ENCODE results near the gene LRRN1.
A peak's percentile ranks its signal among the peaks of the same experiment; 100 is the strongest.

LRRN1 gene

DNA sequence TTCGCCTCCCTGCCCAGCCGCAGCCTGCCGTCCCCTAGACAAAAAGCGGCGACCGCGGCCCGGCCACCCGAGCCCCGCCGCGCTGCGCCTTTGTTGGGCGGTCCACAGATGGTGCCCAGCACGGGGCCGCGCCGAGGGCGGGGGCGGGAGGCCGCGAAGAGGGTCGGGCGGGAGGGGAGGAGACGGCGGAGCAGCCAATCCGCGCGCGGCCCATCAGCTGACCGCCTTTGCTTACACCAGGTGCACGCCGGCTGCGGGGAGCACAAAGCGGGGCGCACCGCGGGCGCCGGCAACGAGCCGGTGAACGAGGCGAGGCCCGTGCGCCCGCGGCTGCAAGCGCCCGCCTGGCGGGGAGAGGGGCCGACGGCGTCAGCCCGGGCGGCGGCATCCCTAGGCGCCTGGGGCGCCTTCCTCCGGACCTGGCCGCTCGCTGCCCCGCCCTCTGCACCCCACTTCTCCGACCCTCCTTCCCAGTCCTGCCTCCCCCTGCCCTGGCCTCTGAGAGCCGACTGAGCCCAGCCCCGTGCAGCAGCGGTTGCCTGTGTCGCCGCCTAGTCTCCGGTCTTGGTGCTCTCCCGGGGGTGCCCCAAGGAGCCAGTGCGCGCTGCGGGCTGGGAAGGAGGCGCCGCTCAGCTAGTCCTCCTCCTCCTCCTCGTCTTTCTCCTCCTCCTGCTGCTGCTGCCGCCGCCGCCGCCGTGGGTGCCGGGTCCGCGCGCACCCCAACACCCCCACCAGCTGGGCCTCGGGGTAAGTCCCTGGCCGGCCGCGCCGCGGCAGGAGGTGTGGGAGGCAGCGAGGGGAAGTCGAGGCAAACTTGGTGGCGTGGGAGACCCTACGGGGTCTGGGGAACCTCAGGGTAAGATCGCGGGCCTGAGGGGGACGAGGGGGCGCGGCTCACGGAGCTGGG lies at the start of gene LRRN1:
Gene LRRN1, plus strand, starts transcription at position 259 of the 907 bp plus-strand sequence. CDS start 45,211 bp downstream, outside the sequence.
- in situ Hi-C loops (cut with MboI; ENCODE audit: low pct_unique_long_range_greater_than_20kb, low sequenced_read_pairs), result no loop called here
- peak; percentile 7 for DNase-seq

DNA sequence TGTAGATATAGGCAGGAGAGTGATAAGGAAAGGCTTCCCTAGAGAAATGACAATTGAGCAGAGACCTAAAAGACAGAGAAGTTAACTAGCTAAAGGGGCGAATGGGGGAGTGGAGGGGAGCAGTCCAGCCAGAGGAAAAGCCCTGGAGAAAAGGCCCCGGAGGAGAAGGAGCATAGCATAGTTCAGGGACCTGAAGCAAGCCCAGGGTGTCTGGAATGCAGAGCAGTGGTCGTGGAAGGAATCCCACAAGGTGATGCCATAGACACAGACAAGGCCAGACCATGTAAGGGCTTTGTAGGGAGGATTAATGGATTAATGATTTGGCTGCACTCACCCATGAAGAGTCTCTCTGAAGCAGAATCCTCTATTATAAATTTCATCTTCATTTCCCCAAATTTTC lies 45.8 kb upstream of the LRRN1 start:
- DNase-seq, result no peak
- in situ Hi-C loops (cut with MboI; ENCODE audit: low pct_unique_long_range_greater_than_20kb, low sequenced_read_pairs), result no loop called here

DNA sequence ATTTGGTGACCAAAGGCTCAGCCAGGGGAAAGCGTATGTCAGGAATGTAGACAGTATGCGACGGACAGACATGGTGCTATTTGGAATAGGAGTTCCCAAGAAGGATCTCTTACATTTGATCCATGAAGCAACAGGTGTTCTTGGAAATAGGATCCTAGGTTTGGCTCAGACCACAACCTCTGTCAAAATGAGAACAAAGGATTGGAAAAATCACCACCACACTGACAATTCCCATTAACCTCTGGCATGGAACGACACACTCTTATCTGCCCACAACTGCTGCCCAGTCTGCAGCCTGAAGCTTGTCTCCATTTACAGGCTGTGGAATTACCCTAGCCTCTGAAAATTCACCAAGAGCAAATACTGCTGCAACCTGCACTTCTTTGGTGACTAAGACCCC lies 33.6 kb upstream of the LRRN1 start:
- in situ Hi-C loops (cut with MboI; ENCODE audit: low pct_unique_long_range_greater_than_20kb, low sequenced_read_pairs), result no loop called here
- DNase-seq, result no peak

DNA sequence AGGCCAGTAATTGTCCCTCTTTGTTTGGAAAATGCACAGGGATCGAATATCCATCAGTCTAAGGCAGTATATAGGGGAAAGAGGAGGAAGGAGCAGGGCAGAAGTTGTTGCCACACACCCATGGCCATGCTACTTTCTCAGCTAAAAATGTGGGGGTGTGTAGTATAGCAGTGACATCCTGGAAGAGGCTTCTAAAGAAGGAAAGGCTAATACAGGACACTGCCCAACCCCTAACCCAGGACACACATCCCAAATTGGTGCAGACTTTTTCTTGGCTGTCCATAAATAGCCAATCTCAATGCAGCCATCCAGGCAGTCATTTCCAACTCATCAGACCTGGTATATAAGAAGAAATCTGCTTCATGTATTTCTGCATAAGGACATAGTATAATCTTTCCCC lies 33.1 kb upstream of the LRRN1 start:
- in situ Hi-C loops (cut with MboI; ENCODE audit: low pct_unique_long_range_greater_than_20kb, low sequenced_read_pairs), result no loop called here
- DNase-seq, result no peak

DNA sequence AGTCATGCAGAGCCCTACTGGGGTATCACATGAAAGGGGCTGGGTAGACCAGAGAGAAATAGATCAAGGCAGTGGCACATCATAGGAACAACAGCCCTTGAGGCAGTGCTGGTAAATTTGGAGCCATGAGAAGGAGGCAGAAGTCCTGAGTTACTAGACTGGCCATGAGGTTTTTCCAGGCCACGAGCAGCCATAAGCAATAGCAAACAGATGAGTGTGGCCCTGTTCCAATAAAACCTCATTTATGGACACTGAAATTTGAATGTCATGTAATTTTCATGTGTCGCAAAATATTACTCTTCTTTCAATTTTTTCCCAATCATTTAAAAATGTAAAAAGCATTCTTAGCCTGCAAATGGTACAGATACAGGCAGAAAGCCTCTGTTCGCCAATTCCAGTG lies 28.1 kb upstream of the LRRN1 start:
- no peak for DNase-seq
- in situ Hi-C loops (cut with MboI; ENCODE audit: low pct_unique_long_range_greater_than_20kb, low sequenced_read_pairs), result no loop called here

DNA sequence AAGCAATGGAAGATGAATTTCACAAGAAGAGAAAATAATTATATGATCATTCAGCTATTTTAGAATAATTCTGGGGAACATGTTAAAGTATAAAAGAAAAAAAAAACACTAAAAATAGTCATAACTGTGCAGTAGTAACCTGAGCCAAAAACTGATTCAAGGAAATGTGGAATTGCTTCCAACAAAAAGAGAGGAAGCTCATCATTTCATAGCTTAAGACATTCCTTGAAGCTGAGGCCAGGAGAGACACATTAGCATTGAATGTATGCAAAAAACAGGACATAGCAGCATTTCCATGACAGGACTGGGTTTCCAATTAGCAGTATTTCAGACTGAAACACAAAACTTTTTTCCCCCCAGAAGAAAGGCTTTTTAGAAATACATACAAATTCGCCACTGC lies 27.7 kb upstream of the LRRN1 start:
- no peak for DNase-seq
- in situ Hi-C loops (cut with MboI; ENCODE audit: low pct_unique_long_range_greater_than_20kb, low sequenced_read_pairs), result no loop called here

DNA sequence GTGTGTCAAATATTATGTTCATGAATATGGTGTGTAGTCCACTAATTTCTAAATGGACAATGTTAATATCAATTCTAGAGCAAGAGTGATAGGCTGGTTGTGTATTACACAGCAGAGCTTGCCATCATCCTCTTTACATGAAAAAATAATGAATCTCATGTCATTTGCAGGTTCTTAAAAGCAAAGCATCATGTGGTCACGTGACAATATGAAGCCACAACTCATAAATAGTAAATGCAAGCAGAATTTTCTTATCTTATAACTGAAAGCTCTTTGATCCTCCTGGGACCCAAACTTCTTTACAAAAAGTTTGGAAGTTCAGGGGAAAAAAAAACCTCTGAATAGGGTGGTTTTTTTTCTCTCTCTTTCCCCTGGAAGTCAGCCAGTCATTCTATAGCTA lies 26.9 kb upstream of the LRRN1 start:
- in situ Hi-C loops (cut with MboI; ENCODE audit: low pct_unique_long_range_greater_than_20kb, low sequenced_read_pairs), result no loop called here
- no peak for DNase-seq

DNA sequence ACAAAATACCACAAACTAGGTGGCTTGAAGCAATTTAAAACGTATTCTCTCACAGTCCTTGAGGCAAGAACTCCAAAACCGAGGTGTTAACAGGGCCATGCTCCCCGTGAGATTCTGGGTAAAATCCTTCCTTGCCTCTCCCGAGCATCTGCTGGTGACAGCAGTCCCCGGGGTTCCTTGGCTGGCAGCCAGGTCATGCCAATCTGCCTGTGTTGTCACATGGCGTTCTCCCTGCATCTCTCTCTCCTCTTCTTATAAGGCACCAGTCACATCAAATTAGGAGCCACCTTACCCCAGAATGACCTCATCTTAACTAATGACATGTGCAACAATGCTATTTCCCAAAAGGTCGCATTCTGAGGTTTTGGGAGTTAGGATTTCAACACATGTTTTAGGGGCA lies 26.3 kb upstream of the LRRN1 start:
- in situ Hi-C loops (cut with MboI; ENCODE audit: low pct_unique_long_range_greater_than_20kb, low sequenced_read_pairs), result no loop called here
- no peak for DNase-seq

DNA sequence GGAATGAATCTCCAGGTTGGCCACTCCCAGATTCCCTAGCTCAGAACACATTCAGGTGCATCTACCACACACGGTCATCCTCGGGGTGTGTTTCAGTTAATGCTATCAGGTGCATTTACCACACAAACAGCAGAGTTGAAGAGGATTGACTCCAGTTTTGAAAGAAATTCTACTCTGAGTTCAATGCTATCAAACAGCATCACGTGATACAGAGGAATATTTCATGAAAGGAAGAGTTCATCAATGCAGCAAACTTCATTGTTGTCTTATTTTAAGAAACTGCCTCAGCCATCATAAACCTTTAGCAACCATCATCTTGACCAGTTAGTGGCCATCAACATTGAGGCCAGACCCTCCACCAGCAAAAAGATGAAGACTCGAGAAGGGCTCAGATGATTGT lies 22.6 kb upstream of the LRRN1 start:
- in situ Hi-C loops (cut with MboI; ENCODE audit: low pct_unique_long_range_greater_than_20kb, low sequenced_read_pairs), result no loop called here
- DNase-seq, result no peak

DNA sequence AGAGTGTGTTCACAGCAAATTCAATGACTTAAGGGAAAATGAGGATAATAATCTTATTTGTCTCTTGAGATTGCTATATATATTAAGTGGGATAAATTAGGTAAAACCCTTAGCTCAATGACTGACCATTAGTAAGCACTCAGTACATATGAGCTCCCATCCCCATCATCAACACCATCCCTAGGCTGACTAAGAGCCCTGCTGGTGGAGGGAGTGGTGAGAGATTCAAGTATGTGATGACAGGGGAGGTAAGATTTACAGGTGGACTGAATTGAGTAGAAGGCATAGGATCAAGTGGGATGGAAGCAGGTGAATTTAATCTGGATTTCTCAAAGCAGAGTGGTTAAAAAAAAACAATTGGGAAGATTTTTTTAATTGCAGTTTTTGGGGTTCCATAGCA lies 21.0 kb upstream of the LRRN1 start:
- in situ Hi-C loops (cut with MboI; ENCODE audit: low pct_unique_long_range_greater_than_20kb, low sequenced_read_pairs), result no loop called here
- no peak for DNase-seq

DNA sequence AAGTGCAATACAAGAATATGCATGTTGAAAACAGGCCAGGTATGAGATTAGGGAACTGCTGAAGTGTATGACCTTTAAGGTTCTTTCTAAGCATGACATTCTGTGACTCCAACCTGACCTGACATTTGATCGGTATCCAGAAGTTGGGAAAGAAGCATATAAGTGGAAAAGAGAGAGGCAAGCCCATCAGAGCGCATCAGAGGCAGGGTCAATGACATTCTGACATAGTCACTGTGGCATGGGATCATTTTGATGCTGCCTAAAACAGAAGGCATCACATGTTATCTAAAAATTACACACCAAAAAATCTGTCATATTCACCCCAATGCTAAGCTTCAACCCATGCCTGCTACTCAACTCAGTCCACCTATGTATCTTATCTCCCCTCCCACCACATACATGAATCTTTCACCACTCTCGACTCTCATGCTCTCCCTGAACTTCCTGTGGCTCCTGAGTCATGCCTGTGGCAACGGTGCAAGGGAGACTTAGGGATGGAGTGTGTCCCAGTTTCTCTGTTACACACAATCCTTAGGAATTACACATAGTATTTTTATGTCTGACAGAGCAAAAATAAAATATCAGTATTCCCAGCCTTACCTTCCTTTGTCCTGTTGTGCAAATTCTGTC lies 20.5 kb upstream of the LRRN1 start:
- no peak for DNase-seq
- in situ Hi-C loops (cut with MboI; ENCODE audit: low pct_unique_long_range_greater_than_20kb, low sequenced_read_pairs), result no loop called here

DNA sequence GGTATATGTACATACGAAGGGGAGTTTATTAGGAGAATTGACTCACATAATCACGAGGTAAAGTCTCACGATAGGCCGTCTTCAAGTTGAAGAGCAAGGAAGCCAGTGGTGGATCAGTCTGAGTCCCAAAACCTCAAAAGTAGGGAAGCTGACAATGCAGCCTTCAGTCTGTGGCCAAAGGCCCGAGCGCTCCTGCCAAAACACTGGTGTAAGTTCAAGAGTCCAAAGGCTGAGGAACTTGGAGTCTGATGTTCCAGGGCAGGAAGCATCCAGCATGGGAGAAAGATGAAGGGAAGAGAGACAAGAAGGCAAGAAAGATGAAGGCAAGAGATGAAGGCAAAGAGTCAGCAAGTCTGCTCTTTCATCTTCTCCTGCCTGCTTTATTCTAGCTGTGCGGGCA lies 16.8 kb upstream of the LRRN1 start:
- DNase-seq, result no peak
- in situ Hi-C loops (cut with MboI; ENCODE audit: low pct_unique_long_range_greater_than_20kb, low sequenced_read_pairs), result no loop called here

DNA sequence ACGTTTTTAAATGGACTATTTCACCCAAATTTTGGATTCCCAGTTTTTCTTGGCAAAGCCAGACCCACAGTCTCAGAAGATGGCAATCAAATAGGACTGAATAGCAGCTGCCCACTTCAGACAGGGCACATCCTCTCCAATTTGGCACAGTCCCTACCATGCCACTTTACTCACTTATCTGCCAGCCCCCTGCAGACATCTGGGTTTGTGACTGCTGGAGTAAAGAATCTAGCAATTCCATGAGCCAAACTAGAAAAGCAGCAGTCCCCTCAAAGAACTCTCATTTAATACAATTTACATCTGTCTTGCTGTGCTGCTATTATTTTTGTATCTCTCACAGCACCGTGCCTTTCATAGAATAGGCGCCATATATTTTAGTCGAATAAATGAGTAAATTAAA lies 16.0 kb upstream of the LRRN1 start:
- no peak for DNase-seq
- in situ Hi-C loops (cut with MboI; ENCODE audit: low pct_unique_long_range_greater_than_20kb, low sequenced_read_pairs), result no loop called here

DNA sequence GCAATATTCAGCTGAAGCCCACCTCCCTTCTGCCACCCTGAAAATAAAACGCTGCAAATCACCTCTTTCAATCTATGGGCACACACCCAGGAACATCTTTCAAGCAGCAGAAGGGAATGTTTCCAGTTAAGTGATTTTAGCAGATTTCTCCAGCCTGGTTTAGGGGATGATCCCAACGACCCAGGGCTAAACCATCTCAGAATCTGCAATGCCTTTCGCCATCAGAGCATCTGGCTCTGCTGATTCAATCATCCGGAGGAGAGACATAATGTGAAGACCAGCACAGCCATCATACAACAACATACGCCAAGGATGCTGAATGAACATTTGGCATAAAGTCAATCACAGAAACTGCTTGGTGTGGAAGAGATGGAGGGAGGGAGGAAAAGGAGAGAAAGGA lies 15.5 kb upstream of the LRRN1 start:
- no peak for DNase-seq
- in situ Hi-C loops (cut with MboI; ENCODE audit: low pct_unique_long_range_greater_than_20kb, low sequenced_read_pairs), result no loop called here

DNA sequence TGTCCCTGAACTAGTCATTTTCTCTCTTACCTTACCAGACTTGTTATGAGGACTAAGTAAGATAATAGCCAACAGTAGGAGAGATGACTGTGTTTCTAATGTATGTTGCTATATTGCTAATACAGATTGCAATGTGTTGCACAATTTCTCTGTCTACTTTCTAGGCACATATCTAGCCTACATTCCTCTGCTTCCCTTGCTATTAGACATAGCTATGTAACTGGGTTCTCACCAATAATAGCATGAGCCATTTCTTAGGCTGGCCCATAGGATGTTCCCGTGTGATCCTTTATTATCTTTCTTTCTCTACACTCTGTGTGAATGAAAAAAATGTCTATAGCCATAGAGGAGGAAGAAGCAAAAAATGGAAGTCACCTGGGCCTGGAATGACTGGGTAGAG lies 6.8 kb upstream of the LRRN1 start:
- no peak for DNase-seq
- in situ Hi-C loops (cut with MboI; ENCODE audit: low pct_unique_long_range_greater_than_20kb, low sequenced_read_pairs), result no loop called here

DNA sequence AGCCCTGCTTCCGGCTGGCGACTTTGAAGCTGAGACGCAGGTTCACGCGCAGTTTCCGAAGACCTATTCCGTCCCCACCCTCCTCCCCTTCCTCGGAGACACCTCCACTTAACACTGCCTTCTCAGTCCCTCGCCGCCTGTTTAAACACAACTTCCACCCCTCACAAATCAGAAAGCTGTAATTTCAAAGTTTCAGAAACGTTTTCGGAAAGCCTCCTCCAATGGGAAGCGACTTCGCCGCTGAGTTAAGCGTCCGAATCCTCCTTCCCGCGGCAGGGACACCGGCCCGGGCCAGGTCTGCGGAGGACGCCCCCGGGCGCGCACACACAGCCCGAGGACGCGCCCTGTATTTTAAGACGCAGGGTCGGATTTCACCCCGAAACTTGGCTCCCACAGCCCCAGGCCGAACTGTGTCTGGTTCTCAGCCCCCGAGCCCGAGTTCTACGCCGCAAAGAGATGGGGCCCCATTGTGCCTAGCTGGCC lies 559 bp upstream of the LRRN1 start:
- in situ Hi-C loops (cut with MboI; ENCODE audit: low pct_unique_long_range_greater_than_20kb, low sequenced_read_pairs), result no loop called here

DNA sequence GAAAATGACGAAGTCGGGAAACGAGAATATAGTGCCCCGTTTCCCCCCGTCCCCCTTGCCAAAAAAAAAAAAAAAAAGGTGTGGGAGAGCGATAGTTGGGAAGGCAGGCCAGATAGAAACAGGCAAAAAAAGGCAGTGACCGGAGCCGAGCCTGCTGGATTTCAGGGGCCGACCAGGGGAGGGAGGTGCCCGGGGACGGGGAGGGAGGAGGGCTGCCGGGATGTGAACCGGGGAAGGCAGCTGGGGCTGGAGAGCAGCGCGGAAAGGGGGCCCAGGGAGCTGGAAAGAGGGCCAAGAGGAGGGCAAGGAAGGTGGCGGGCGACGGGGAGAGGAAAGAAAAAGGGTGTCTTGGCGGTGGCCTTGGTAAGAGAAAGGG lies 837 bp downstream of the LRRN1 start:
- in situ Hi-C loops (cut with MboI; ENCODE audit: low pct_unique_long_range_greater_than_20kb, low sequenced_read_pairs), result no loop called here
- no peak for DNase-seq

More for the DNA sequence above, 559 bp upstream of the LRRN1 start:
- peak; percentile 10 for DNase-seq

DNA sequence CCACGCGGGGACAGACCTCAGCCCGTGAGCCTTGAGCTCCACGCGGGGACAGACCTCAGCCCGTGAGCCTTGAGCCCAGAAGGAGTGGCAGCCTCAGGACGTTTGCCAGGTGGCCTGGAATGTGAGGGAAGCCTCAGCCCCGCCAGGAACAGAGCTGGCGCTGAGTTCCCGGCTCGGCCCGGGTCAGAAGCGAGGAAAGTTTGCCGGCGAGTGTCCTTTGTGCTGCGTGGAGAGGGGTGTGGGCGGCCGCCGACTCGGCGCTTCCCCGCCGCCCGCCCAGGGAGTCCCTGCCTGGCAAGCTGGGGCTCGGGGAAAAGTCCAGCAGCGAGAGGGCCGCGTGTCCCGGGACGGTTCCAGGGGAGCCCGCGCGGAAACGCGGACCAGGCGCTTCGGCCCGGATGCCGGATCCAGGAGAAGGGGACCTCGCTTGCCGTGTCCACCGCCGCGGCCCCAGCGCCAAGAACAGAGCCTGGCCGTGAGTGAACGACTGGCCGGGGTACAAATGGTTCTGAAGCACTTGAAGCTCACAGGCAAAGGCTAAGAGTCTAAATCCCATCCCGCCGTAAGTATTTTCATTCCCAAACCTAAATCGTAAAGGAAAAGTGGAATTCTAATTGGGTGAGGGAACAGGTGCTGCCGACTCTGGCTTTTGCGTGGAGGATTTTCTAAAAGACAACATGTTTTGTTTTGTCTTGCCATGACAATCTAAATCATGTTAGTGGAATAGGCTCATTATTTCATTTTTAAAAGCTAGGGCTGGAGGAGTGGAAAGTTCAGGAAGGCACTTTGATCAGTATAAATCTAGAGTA lies 1.7 kb downstream of the LRRN1 start:
- in situ Hi-C loops (cut with MboI; ENCODE audit: low pct_unique_long_range_greater_than_20kb, low sequenced_read_pairs), result no loop called here
- DNase-seq, result no peak

DNA sequence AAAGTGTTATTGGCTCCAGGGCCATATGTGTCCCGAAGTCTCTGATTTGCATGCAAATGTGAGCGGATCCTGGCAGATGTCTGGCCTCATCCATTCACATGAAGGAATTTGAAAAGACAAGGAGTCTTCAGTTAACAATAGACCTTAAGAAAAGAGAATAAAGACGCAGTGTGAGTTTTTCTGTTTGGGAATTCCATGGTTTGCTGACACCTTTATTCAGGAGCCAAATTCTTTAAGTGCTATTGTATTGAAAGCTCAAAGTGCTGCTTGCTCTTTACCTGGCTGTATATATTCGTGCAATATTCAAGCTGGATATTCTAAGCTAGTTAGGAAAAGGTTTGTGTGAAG lies 2.2 kb downstream of the LRRN1 start:
- no peak for DNase-seq
- in situ Hi-C loops (cut with MboI; ENCODE audit: low pct_unique_long_range_greater_than_20kb, low sequenced_read_pairs), result no loop called here

DNA sequence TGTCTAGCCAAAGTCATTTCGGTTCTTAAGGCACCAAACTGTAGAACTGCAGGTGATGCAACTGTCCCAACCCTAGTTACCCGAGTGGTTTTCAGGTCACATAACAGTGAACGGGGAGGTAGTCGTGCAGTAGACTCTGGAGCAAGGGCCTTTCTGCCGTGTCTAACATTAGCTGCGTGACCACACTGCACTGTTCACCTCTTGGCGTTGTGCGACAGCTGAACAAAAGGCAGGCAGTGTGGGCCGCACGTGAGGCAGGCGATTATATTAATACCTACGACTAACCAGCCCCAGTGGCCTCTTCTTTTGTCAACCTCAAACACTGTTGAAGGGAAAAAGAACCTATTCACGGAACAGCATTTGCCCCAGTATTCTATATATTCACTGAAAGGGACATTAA lies 2.8 kb downstream of the LRRN1 start:
- no peak for DNase-seq
- in situ Hi-C loops (cut with MboI; ENCODE audit: low pct_unique_long_range_greater_than_20kb, low sequenced_read_pairs), result no loop called here
